ENCODE measurements around the gene DHRS7C. TPM values are rescaled to one million over a fixed set of nuclear protein-coding genes. Genes with fewer than 3 reads are reported as not detected.

DHRS7C gene
- total and polyA plus RNA-seq, 11 donors = 1.8 to 71.2 (median 23.4) TPM

- Histone ChIP-seq H3K9me3 (peaks cover 0 to 11% (median 0%) of the 10 kb centered on the region in 12 donors), H3K27ac (no peak overlapping the region), H3K4me3 (no peak overlapping the region), H3K4me1 (no peaks in the 10 kb centered on the region), H3K27me3 (peaks cover 0 to 29% (median 0%) of the 10 kb centered on the region in 9 donors), H3K36me3 (no peaks in the 10 kb centered on the region)
- TF ChIP-seq CTCF (IDR thresholded peaks at IDR 0.05) (no peak), POLR2A (IDR thresholded peaks at IDR 0.05) (no peak)
- WGBS, 4 donors = 72 to 85% (median 81%) methylated on average over 17 to 19 of the region's 19 CpGs
- no peak for DNase-seq
- no peak for ATAC-seq
- intact Hi-C loops (cut with DNase I) = no loop called here
These were observed 18.7 kb downstream of the DHRS7C start for GRCh38 chr17:9772658-9773057.

GRCh38 chr17:9771465-9771864, 19.9 kb downstream of the DHRS7C start:
- DNase-seq (no peak), ATAC-seq (no peak)
- Histone ChIP-seq H3K36me3 (no peaks in the 10 kb centered on the region), H3K27ac (no peak overlapping the region), H3K9me3 (peaks cover 0 to 7% (median 0%) of the 10 kb centered on the region in 12 donors), H3K4me3 (no peak overlapping the region), H3K27me3 (peaks cover 0 to 37% (median 0%) of the 10 kb centered on the region in 9 donors), H3K4me1 (peaks cover 0 to 2% (median 0%) of the 10 kb centered on the region in 12 donors)
- intact Hi-C loops (cut with DNase I) = no loop called here
- no peak for TF ChIP-seq POLR2A (IDR thresholded peaks at IDR 0.05)
- TF ChIP-seq CTCF (IDR thresholded peaks at IDR 0.05) = no peak
- 90 to 95% (median 92%) methylated on average over 25 to 27 of the region's 27 CpGs for WGBS, 4 donors

GRCh38 chr17:9769036-9769695, 22.2 kb downstream of the DHRS7C start:
- no peak for DNase-seq

More at GRCh38 chr17:9769036-9769695, 22.2 kb downstream of the DHRS7C start:
- ATAC-seq = no peak
- H3K27me3 ChIP-seq = peaks cover 0 to 37% (median 3%) of the 10 kb centered on the region in 9 donors
- TF ChIP-seq POLR2A (IDR thresholded peaks at IDR 0.05) (no peak), CTCF (IDR thresholded peaks at IDR 0.05) (no peak)
- 86 to 92% (median 88%) methylated on average over 13 to 15 of the region's 15 CpGs for WGBS, 4 donors
- no peaks in the 10 kb centered on the region for H3K36me3 ChIP-seq
- H3K9me3 ChIP-seq = no peaks in the 10 kb centered on the region
- no peak overlapping the region for H3K4me3 ChIP-seq
- no peak overlapping the region for H3K27ac ChIP-seq
- intact Hi-C loops (cut with DNase I) = loop anchor here in 4 of 10 donors (2.0 to 5.0 kb wide), 2 partner anchors 40 to 42 kb away; no protein-coding TSS in a partner anchor
- peaks cover 0 to 4% (median 0%) of the 10 kb centered on the region in 12 donors for H3K4me1 ChIP-seq

Measured in heart left ventricle (tissue), 16 donors.